ENCODE data around the gene BSND.

BSND gene

GRCh38 chr1:55060133-55060999 is 61.6 kb downstream of the BSND start:
- no peak for TF ChIP-seq GATA2 (IDR thresholded peaks at IDR 0.05; ENCODE audit: low read depth, low read length)
- TF ChIP-seq GATA3 (IDR thresholded peaks at IDR 0.05; ENCODE audit: low read depth, low read length) = no peak

- TF ChIP-seq GATA3 (IDR thresholded peaks at IDR 0.05; ENCODE audit: low read depth, low read length) (no peak), GATA2 (IDR thresholded peaks at IDR 0.05; ENCODE audit: low read depth, low read length) (no peak)
Measured at GRCh38 chr1:55061000-55061705, 62.4 kb downstream of the BSND start.

All from SH-SY5Y (cell line).